Central memory CD8-positive, alpha-beta T cell (primary cell): ENCODE data around the gene CARD19.

ENCODE experiments used
- ATAC-seq: fragments of 150-1000 bp; cut with Tn5 transposase; replicated peaks from 2 replicates; pipeline ENCODE4 v1.10.0; 2022; ENCODE audit warnings: mild to moderate bottlenecking, moderate FRiP score, moderate number of reproducible peaks; ENCODE audit not compliant: poor library complexity, severe bottlenecking; ENCODE audit errors: extremely low read depth
- DNase-seq, 2 donors: peaks; one replicate each; pipeline ENCODE4 v3.0.0; 2021; ENCODE audit warnings: low spot score in 2 of 2
- H3K27ac Mint-ChIP-seq: one replicate; pipeline ENCODE4 v1.8.0; 2022; ENCODE audit warnings: low read depth, mild to moderate bottlenecking, moderate library complexity, mixed read lengths
- H3K27me3 Mint-ChIP-seq: one replicate; pipeline ENCODE4 v1.8.0; 2022; ENCODE audit warnings: mixed read lengths
- H3K36me3 Mint-ChIP-seq: one replicate; pipeline ENCODE4 v1.8.0; 2022; ENCODE audit warnings: mild to moderate bottlenecking, moderate library complexity, mixed read lengths; ENCODE audit not compliant: insufficient read depth
- H3K4me1 Mint-ChIP-seq: one replicate; pipeline ENCODE4 v1.8.0; 2022; ENCODE audit warnings: mixed read lengths
- H3K4me3 Mint-ChIP-seq: one replicate; pipeline ENCODE4 v1.8.0; 2022; ENCODE audit warnings: mild to moderate bottlenecking, moderate library complexity, mixed read lengths
- H3K9me3 Mint-ChIP-seq: one replicate; pipeline ENCODE4 v1.8.0; 2022; ENCODE audit warnings: mixed read lengths

Gene CARD19

GRCh38 chr9:93096131-93096802, at the start of gene CARD19:
Gene CARD19, plus strand, starts transcription at chr9:93096217. Its CDS starts 129 bp downstream, at chr9:93096346.
- Mint-ChIP-seq H3K9me3 (no peaks in the 10 kb centered on the region), H3K27me3 (no peaks in the 10 kb centered on the region), H3K4me3 (peak within 1 kb of the TSS; percentile 88), H3K36me3 (peaks cover 20% of the 10 kb centered on the region), H3K27ac (peak within 1 kb of the TSS; percentile 94), H3K4me1 (peaks cover 59% of the 10 kb centered on the region)
- peak in 1 of 2 donors; percentile 42 for DNase-seq
- ATAC-seq = peak; percentile 7

GRCh38 chr9:93048566-93049448, 47.2 kb upstream of the CARD19 start:
- Mint-ChIP-seq H3K9me3 (no peaks in the 10 kb centered on the region), H3K27ac (peak overlapping the region; percentile 35), H3K4me1 (peaks cover 25% of the 10 kb centered on the region), H3K27me3 (no peaks in the 10 kb centered on the region), H3K4me3 (no peak overlapping the region), H3K36me3 (peaks cover 14% of the 10 kb centered on the region)
- DNase-seq (no peak), ATAC-seq (no peak)

GRCh38 chr9:93049491-93049890, 46.5 kb upstream of the CARD19 start:
- Mint-ChIP-seq H3K4me1 (peaks cover 27% of the 10 kb centered on the region), H3K36me3 (peaks cover 13% of the 10 kb centered on the region), H3K27me3 (no peaks in the 10 kb centered on the region), H3K9me3 (no peaks in the 10 kb centered on the region), H3K27ac (no peak overlapping the region), H3K4me3 (no peak overlapping the region)
- DNase-seq = no peak
- no peak for ATAC-seq

- Mint-ChIP-seq H3K27me3 (no peaks in the 10 kb centered on the region), H3K9me3 (no peaks in the 10 kb centered on the region), H3K27ac (no peak overlapping the region), H3K4me3 (no peak overlapping the region), H3K36me3 (peaks cover 12% of the 10 kb centered on the region), H3K4me1 (peaks cover 31% of the 10 kb centered on the region)
- DNase-seq (no peak), ATAC-seq (no peak)
Observed at GRCh38 chr9:93050231-93050630, 45.8 kb upstream of the CARD19 start.

- H3K27me3 Mint-ChIP-seq = no peaks in the 10 kb centered on the region
- no peaks in the 10 kb centered on the region for H3K9me3 Mint-ChIP-seq
- ATAC-seq (no peak), DNase-seq (no peak)
- H3K27ac Mint-ChIP-seq = no peak overlapping the region
- peaks cover 9% of the 10 kb centered on the region for H3K36me3 Mint-ChIP-seq
- H3K4me3 Mint-ChIP-seq = no peak overlapping the region
- H3K4me1 Mint-ChIP-seq = peaks cover 44% of the 10 kb centered on the region
Observed at GRCh38 chr9:93051680-93052089, 44.3 kb upstream of the CARD19 start.

GRCh38 chr9:93052791-93053540, 43.1 kb upstream of the CARD19 start:
- no peaks in the 10 kb centered on the region for H3K27me3 Mint-ChIP-seq
- no peak overlapping the region for H3K4me3 Mint-ChIP-seq
- H3K4me1 Mint-ChIP-seq = peaks cover 48% of the 10 kb centered on the region

GRCh38 chr9:93053781-93054331, 42.2 kb upstream of the CARD19 start:
- H3K4me1 Mint-ChIP-seq = peaks cover 45% of the 10 kb centered on the region
- H3K27ac Mint-ChIP-seq = no peak overlapping the region
- H3K36me3 Mint-ChIP-seq = peaks cover 11% of the 10 kb centered on the region
- H3K4me3 Mint-ChIP-seq = no peak overlapping the region
- no peaks in the 10 kb centered on the region for H3K27me3 Mint-ChIP-seq
- H3K9me3 Mint-ChIP-seq = no peaks in the 10 kb centered on the region
- DNase-seq (no peak), ATAC-seq (no peak)

More at GRCh38 chr9:93052791-93053540, 43.1 kb upstream of the CARD19 start:
- ATAC-seq (no peak), DNase-seq (no peak)
- Mint-ChIP-seq H3K9me3 (no peaks in the 10 kb centered on the region), H3K27ac (no peak overlapping the region), H3K36me3 (peaks cover 8% of the 10 kb centered on the region)

GRCh38 chr9:93054758-93055704, 41.0 kb upstream of the CARD19 start:
- Mint-ChIP-seq H3K27me3 (no peaks in the 10 kb centered on the region), H3K4me1 (peaks cover 46% of the 10 kb centered on the region), H3K27ac (peak overlapping the region; percentile 73), H3K4me3 (no peak overlapping the region), H3K9me3 (no peaks in the 10 kb centered on the region), H3K36me3 (peaks cover 12% of the 10 kb centered on the region)
- DNase-seq (no peak), ATAC-seq (no peak)

GRCh38 chr9:93057042-93057702, 38.8 kb upstream of the CARD19 start:
- ATAC-seq (no peak), DNase-seq (no peak)
- no peaks in the 10 kb centered on the region for H3K27me3 Mint-ChIP-seq
- peaks cover 67% of the 10 kb centered on the region for H3K4me1 Mint-ChIP-seq
- H3K9me3 Mint-ChIP-seq = no peaks in the 10 kb centered on the region
- H3K4me3 Mint-ChIP-seq = peak overlapping the region; percentile 81
- H3K27ac Mint-ChIP-seq = peak overlapping the region; percentile 90
- H3K36me3 Mint-ChIP-seq = peaks cover 12% of the 10 kb centered on the region

GRCh38 chr9:93057703-93058354, 38.2 kb upstream of the CARD19 start:
- Mint-ChIP-seq H3K27me3 (no peaks in the 10 kb centered on the region), H3K27ac (peak overlapping the region; percentile 90), H3K4me1 (peaks cover 73% of the 10 kb centered on the region)

More at GRCh38 chr9:93057703-93058354, 38.2 kb upstream of the CARD19 start:
- H3K36me3 Mint-ChIP-seq = peaks cover 12% of the 10 kb centered on the region
- no peaks in the 10 kb centered on the region for H3K9me3 Mint-ChIP-seq
- H3K4me3 Mint-ChIP-seq = peak overlapping the region; percentile 81
- ATAC-seq (peak; percentile 53), DNase-seq (no peak)
